GM19035 (cell line): ENCODE results near the gene GMPPB.
A peak's percentile ranks its signal among the peaks of the same experiment; 100 is the strongest.
"Not testable (repeated sequence)": the region's sequence is repeated elsewhere in the genome, so short reads cannot be mapped to it uniquely, and the experiment has no call there.

Experiments
- ATAC-seq: cut with Tn5 transposase; IDR thresholded peaks from one replicate; pipeline ENCODE4 v1.9.1; 2021; ENCODE audit not compliant: unreplicated experiment

The GMPPB gene

GRCh38 chr3:49723628-49724551 is at the start of gene GMPPB:
GMPPB (minus strand) TSS chr3:49723951; CDS start chr3:49723726, 225 bp downstream.
- peak; percentile 75 for ATAC-seq

- no peak for ATAC-seq
Measured at GRCh38 chr3:49772703-49773102, 49.0 kb upstream of the GMPPB start.

- no peak for ATAC-seq
Measured at GRCh38 chr3:49771340-49771938, 47.7 kb upstream of the GMPPB start.

GRCh38 chr3:49769926-49770325 is 46.2 kb upstream of the GMPPB start:
- ATAC-seq, result no peak

- no peak for ATAC-seq
Measured at GRCh38 chr3:49769286-49769915, 45.6 kb upstream of the GMPPB start.

- no peak for ATAC-seq
Measured at GRCh38 chr3:49763981-49764380, 40.2 kb upstream of the GMPPB start.

GRCh38 chr3:49761661-49762060 is 37.9 kb upstream of the GMPPB start:
- no peak for ATAC-seq

GRCh38 chr3:49759226-49759625 is 35.5 kb upstream of the GMPPB start:
- ATAC-seq, result no peak

GRCh38 chr3:49757197-49757596 is 33.4 kb upstream of the GMPPB start:
- ATAC-seq, result no peak

- ATAC-seq, result no peak
Measured at GRCh38 chr3:49756036-49756435, 32.3 kb upstream of the GMPPB start.

GRCh38 chr3:49754536-49754935 is 30.8 kb upstream of the GMPPB start:
- ATAC-seq, result no peak

GRCh38 chr3:49751501-49751900 is 27.8 kb upstream of the GMPPB start:
- no peak for ATAC-seq

- no peak for ATAC-seq
Measured at GRCh38 chr3:49750056-49750455, 26.3 kb upstream of the GMPPB start.

- not testable (repeated sequence) for ATAC-seq
Measured at GRCh38 chr3:49748874-49749273, 25.1 kb upstream of the GMPPB start.

- no peak for ATAC-seq
Measured at GRCh38 chr3:49747792-49748480, 24.2 kb upstream of the GMPPB start.

GRCh38 chr3:49745986-49746385 is 22.2 kb upstream of the GMPPB start:
- ATAC-seq, result no peak

- no peak for ATAC-seq
Measured at GRCh38 chr3:49740427-49740826, 16.7 kb upstream of the GMPPB start.

- ATAC-seq, result no peak
Measured at GRCh38 chr3:49738067-49738713, 14.4 kb upstream of the GMPPB start.

- no peak for ATAC-seq
Measured at GRCh38 chr3:49734752-49735151, 11.0 kb upstream of the GMPPB start.

- no peak for ATAC-seq
Measured at GRCh38 chr3:49733551-49733950, 9.8 kb upstream of the GMPPB start.

GRCh38 chr3:49732597-49732996 is 8.8 kb upstream of the GMPPB start:
- no peak for ATAC-seq
